Peyer's patch (tissue), 4 donors: ENCODE measurements around the gene VPS36. TPM values are rescaled to one million over a fixed set of nuclear protein-coding genes. Genes with fewer than 3 reads are reported as not detected.
A peak's percentile ranks its signal among the peaks of the same experiment; 100 is the strongest.

Experiments
- DNase-seq, 3 donors: peaks; one replicate each; pipeline ENCODE4 v3.0.0-alpha.2; 2017 to 2019
- H3K27ac ChIP-seq, 4 donors: fragments of 200-600 bp; sonication (generic); one replicate each; pipeline ENCODE4 v1.5.1; 2016 to 2019
- H3K27me3 ChIP-seq, 2 donors: fragments of 200-600 bp; sonication (generic); one replicate each; pipeline ENCODE4 v1.5.1; 2019
- H3K36me3 ChIP-seq, 3 donors: fragments of 200-600 bp; sonication (generic); one replicate each; pipeline ENCODE4 v1.5.1; 2016 to 2019
- H3K4me1 ChIP-seq, 4 donors: fragments of 200-600 bp; sonication (generic); one replicate each; pipeline ENCODE4 v1.5.1; 2016 to 2019
- H3K4me3 ChIP-seq, 4 donors: fragments of 200-600 bp; sonication (generic); 1 replicate in 3 of 4; 2 replicates in 1 of 4; pipeline ENCODE4 v1.5.1; 2016 to 2019; ENCODE audit warnings: mild to moderate bottlenecking in 1 of 4
- H3K9me3 ChIP-seq, 4 donors: fragments of 200-600 bp; sonication (generic); one replicate each; pipeline ENCODE4 v1.5.1; 2016 to 2019; ENCODE audit warnings: mild to moderate bottlenecking in 1 of 4
- CTCF ChIP-seq, 6 experiments: fragments of 450-650 bp in 4 of 6; fragments of 200-600 bp in 2 of 6; sonication (generic) in 1 of 6; IDR thresholded peaks; one replicate each; pipeline ENCODE4 v1.5.1; 2017 to 2019; ENCODE audit warnings: antibody characterized with exemption in 6 of 6, mild to moderate bottlenecking in 3 of 6, moderate library complexity in 1 of 6
- POLR2A ChIP-seq, 2 donors: fragments of 450-650 bp; IDR thresholded peaks; one replicate each; pipeline ENCODE4 v1.5.1; 2017; ENCODE audit warnings: antibody characterized with exemption in 2 of 2, mild to moderate bottlenecking in 2 of 2, moderate library complexity in 2 of 2
- total RNA-seq, 4 donors: library from RNA; depleted of rRNA; stranded (reverse); fragments of >200 nt; gene quantifications; one replicate each; pipeline ENCODE4 v1.1.0, GENCODE V29; 2016

Gene VPS36
- total RNA-seq, 4 donors from 2014 or later: 52.0 to 87.0 (median 78.7) TPM

- Histone ChIP-seq H3K27ac (no peak within 1 kb of the TSS), H3K9me3 (no peaks in the 10 kb centered on the region), H3K4me1 (peaks cover 0 to 9% (median 5%) of the 10 kb centered on the region in 4 donors), H3K4me3 (peak within 1 kb of the TSS; percentile 22 to 46 (median 42)), H3K36me3 (no peaks in the 10 kb centered on the region), H3K27me3 (peaks cover 0 to 8% of the 10 kb centered on the region in 2 donors)
- peak in 2 of 3 donors; percentile 50 to 61 for DNase-seq
- TF ChIP-seq POLR2A (IDR thresholded peaks at IDR 0.05) (no peak), CTCF (IDR thresholded peaks at IDR 0.05) (no peak)
These were observed 44.5 kb downstream of the VPS36 start, which contains the start of gene THSD1 for GRCh38 chr13:52405767-52406494. THSD1 (minus strand) TSS chr13:52406172; CDS start chr13:52402600, 3,572 bp downstream.

- Histone ChIP-seq H3K4me1 (peaks cover 0 to 9% (median 5%) of the 10 kb centered on the region in 4 donors), H3K27ac (no peak overlapping the region), H3K27me3 (peaks cover 0 to 8% of the 10 kb centered on the region in 2 donors), H3K36me3 (no peaks in the 10 kb centered on the region), H3K9me3 (no peaks in the 10 kb centered on the region), H3K4me3 (peak overlapping the region; percentile 22 to 46 (median 42))
- no peak for DNase-seq
- no peak for TF ChIP-seq CTCF (IDR thresholded peaks at IDR 0.05)
- no peak for TF ChIP-seq POLR2A (IDR thresholded peaks at IDR 0.05)
These were observed 45.1 kb downstream of the VPS36 start for GRCh38 chr13:52405369-52405766.

- no peak overlapping the region for H3K4me3 ChIP-seq
- TF ChIP-seq CTCF (IDR thresholded peaks at IDR 0.05) (peak in 1 of 6 experiments; percentile 7), POLR2A (IDR thresholded peaks at IDR 0.05) (no peak)
- no peaks in the 10 kb centered on the region for H3K9me3 ChIP-seq
- H3K27me3 ChIP-seq: no peaks in the 10 kb centered on the region
- DNase-seq: no peak
- H3K4me1 ChIP-seq: no peaks in the 10 kb centered on the region
- H3K36me3 ChIP-seq: no peaks in the 10 kb centered on the region
- H3K27ac ChIP-seq: no peak overlapping the region
These were observed 50.7 kb downstream of the VPS36 start for GRCh38 chr13:52399708-52400107.

- Histone ChIP-seq H3K27ac (no peak overlapping the region), H3K27me3 (no peaks in the 10 kb centered on the region), H3K36me3 (no peaks in the 10 kb centered on the region), H3K4me1 (no peaks in the 10 kb centered on the region), H3K9me3 (no peaks in the 10 kb centered on the region), H3K4me3 (no peak overlapping the region)
- TF ChIP-seq POLR2A (IDR thresholded peaks at IDR 0.05) (no peak), CTCF (IDR thresholded peaks at IDR 0.05) (no peak)
- DNase-seq: no peak
These were observed 51.4 kb downstream of the VPS36 start for GRCh38 chr13:52399046-52399445.

GRCh38 chr13:52395704-52396103 is 54.7 kb downstream of the VPS36 start:
- Histone ChIP-seq H3K36me3 (no peaks in the 10 kb centered on the region), H3K4me1 (no peaks in the 10 kb centered on the region), H3K9me3 (no peaks in the 10 kb centered on the region), H3K4me3 (no peak overlapping the region), H3K27me3 (no peaks in the 10 kb centered on the region), H3K27ac (no peak overlapping the region)
- no peak for TF ChIP-seq POLR2A (IDR thresholded peaks at IDR 0.05)
- no peak for TF ChIP-seq CTCF (IDR thresholded peaks at IDR 0.05)
- DNase-seq: no peak
